HEK293T (cell line): ENCODE results near the gene BCAR1.

Experiments used
- BHLHE40 ChIP-seq: fragments of 450-650 bp; IDR thresholded peaks from 2 replicates; pipeline ENCODE4 v1.6.1; 2016; ENCODE audit warnings: mild to moderate bottlenecking, moderate library complexity, borderline replicate concordance
- ELF4 ChIP-seq: fragments of 450-650 bp; IDR thresholded peaks from 2 replicates; pipeline ENCODE4 v1.6.1; 2017; ENCODE audit warnings: antibody characterized with exemption
- FOXK2 ChIP-seq: fragments of 450-650 bp; IDR thresholded peaks from 2 replicates; pipeline ENCODE4 v1.6.1; 2016; ENCODE audit warnings: mild to moderate bottlenecking
- FOXM1 ChIP-seq: fragments of 450-650 bp; IDR thresholded peaks from 2 replicates; pipeline ENCODE4 v1.6.1; 2017; ENCODE audit warnings: mild to moderate bottlenecking, borderline replicate concordance
- HDGF ChIP-seq: fragments of 450-650 bp; IDR thresholded peaks from 2 replicates; pipeline ENCODE4 v1.6.1; 2017; ENCODE audit warnings: antibody characterized with exemption, borderline replicate concordance
- L3MBTL2 ChIP-seq: fragments of 450-650 bp; conservative IDR thresholded peaks from 2 replicates; pipeline ENCODE4 v1.6.1; 2016; ENCODE audit warnings: mild to moderate bottlenecking
- LEF1 ChIP-seq: fragments of 450-650 bp; IDR thresholded peaks from 2 replicates; pipeline ENCODE4 v1.6.1; 2017; ENCODE audit warnings: mild to moderate bottlenecking, borderline replicate concordance
- NFRKB ChIP-seq: fragments of 450-650 bp; IDR thresholded peaks from 2 replicates; pipeline ENCODE4 v1.6.1; 2016; ENCODE audit warnings: mild to moderate bottlenecking, moderate library complexity
- PKNOX1 ChIP-seq: fragments of 450-650 bp; IDR thresholded peaks from 2 replicates; pipeline ENCODE4 v1.6.1; 2016
- SUZ12 ChIP-seq: fragments of 450-650 bp; IDR thresholded peaks from 2 replicates; pipeline ENCODE4 v1.6.1; 2016; ENCODE audit warnings: mild to moderate bottlenecking
- TARDBP ChIP-seq: fragments of 450-650 bp; IDR thresholded peaks from 2 replicates; pipeline ENCODE4 v1.6.1; 2016
- ZNF384 ChIP-seq: fragments of 450-650 bp; IDR thresholded peaks from 2 replicates; pipeline ENCODE4 v1.6.1; 2016

GRCh38 chr16:75279305-75279704, 27.9 kb upstream of the BCAR1 start:
- no peak for TF ChIP-seq ELF4
- TF ChIP-seq ZNF384 = no peak
- TF ChIP-seq FOXM1 = no peak
- no peak for TF ChIP-seq TARDBP
- TF ChIP-seq PKNOX1 = no peak
- TF ChIP-seq L3MBTL2 = no peak
- no peak for TF ChIP-seq BHLHE40
- no peak for TF ChIP-seq HDGF
- no peak for TF ChIP-seq FOXK2
- no peak for TF ChIP-seq NFRKB
- TF ChIP-seq SUZ12 = no peak
- TF ChIP-seq LEF1 = no peak
